ENCODE results near the gene ZFHX3.

Gene ZFHX3

DNA sequence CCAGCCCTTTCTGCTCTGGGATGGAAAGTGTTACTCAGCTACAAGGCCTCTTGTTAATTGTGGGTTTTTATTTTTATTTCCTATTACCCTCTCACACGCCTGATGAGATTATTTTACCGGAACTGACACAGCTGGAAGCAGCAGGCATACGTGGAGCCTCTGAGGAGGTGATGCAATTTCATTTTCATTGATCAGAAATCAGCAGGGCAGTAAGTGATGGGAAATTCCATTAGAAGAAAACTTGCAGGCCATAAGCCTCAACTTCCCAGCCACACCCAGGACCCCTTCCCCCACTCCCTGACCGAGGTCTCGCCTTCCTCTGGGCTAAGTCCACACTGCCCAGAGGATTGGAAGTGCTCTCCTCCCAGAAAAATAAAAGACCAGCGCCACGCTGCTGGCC, 69.7 kb downstream of the ZFHX3 start:
- in situ Hi-C loops (cut with MboI; ENCODE audit: low sequenced_read_pairs) = no loop called here

DNA sequence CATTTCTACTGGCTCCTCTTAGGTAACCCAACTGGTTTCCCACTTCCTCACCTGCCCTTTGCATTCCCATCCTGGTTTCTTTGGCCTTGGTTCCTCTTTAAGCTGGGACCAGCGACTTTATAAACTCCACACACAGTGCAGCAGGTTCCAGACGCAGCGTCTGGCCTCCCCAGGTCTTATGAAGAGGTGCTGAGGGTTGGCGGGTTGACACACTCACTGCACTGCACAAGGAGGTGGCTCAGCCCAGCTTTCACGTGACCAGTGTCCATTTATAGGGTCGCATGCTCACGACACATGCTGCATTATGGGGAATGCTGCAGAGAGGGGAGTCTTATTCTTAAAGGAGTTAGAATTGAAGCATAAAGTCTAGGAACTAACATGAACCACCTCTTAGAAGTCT, 70.8 kb downstream of the ZFHX3 start:
- in situ Hi-C loops (cut with MboI; ENCODE audit: low sequenced_read_pairs) = no loop called here

DNA sequence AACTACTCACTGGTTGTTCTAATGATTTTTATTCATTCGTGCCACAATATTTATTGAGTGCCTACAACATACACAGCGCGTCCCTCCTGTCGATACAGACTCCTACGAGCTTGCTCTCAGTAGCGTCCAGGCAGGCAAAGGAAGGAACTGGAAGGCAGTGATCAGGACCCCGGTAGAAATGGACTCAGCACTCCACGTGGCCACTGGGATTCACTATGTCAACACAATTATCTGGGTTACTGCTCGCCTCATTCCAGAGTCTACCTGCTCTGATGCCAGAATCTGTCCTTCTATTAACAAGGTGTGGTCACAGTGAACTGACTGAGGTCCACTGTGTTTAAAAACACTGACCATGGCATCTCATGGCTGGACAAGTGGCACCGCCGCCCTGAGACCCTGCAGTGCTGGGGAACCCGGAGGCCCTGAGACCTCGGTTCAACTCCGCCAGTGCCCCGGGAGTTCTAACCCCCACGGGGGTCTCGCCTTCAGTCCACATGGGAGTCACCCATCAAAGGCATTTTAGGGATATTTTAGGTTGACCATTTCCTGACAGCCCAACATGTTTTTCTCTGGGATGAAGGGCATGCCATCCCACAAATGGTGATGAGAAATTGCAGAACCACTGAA, 71.4 kb downstream of the ZFHX3 start:
- in situ Hi-C loops (cut with MboI; ENCODE audit: low sequenced_read_pairs) = no loop called here

DNA sequence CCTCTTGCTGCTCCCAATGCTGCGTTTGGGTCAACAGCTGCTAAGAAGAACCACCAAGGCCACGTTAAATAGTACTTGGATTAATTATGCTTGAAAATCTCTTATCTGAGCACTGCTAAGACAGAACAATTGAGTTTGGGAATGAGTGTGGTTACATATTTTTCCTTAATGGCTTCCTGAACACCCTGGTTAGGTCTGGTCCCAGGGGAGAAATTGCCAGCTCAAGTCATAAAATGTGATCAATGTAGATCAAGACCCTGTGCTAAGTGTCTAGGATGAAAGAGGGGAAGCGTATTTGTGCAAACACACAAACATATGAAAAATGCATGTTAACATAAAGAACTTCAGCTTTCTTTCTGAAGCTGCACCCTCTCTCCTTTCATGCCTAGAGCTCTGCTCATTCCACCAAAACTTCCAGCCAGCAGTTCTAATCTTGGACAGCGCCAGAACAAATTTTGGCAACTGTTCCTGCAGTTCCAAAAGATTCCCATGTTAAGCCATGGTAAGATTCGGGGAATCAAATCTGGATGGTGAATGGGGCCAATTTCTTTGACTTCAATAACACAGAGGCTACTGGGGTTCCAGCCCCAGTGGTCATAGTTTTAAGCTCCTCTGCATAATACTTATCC, 72.0 kb downstream of the ZFHX3 start:
- in situ Hi-C loops (cut with MboI; ENCODE audit: low sequenced_read_pairs) = no loop called here

DNA sequence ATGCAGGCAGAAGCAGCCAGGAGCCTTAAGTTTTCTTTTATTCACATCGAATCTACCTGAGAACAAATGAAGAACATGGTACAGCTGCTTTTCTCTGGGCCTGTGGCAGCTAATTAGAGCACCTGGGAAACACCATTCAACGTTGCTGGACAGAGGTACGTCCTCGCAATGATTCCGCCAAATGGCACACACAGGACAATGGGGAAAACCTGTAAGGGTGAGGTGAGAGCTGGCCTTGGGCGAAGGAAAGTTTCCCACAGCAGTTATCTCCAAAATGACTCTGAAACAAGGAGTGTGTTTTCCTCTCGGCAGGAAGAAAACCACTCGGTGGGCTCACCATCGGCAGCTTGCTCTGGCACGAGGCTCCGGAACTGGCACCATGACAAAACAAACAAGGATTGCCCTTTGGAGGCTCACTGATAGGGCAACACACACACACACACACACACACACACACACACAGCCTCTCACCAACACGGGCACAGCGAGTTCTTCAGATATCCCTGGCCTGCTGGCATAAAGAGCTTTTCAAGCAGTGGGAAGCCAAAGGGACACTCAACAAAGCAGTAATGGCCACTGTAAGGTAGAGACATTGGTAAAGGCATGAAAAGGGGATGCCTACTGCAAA, 73.7 kb downstream of the ZFHX3 start:
- in situ Hi-C loops (cut with MboI; ENCODE audit: low sequenced_read_pairs) = no loop called here

DNA sequence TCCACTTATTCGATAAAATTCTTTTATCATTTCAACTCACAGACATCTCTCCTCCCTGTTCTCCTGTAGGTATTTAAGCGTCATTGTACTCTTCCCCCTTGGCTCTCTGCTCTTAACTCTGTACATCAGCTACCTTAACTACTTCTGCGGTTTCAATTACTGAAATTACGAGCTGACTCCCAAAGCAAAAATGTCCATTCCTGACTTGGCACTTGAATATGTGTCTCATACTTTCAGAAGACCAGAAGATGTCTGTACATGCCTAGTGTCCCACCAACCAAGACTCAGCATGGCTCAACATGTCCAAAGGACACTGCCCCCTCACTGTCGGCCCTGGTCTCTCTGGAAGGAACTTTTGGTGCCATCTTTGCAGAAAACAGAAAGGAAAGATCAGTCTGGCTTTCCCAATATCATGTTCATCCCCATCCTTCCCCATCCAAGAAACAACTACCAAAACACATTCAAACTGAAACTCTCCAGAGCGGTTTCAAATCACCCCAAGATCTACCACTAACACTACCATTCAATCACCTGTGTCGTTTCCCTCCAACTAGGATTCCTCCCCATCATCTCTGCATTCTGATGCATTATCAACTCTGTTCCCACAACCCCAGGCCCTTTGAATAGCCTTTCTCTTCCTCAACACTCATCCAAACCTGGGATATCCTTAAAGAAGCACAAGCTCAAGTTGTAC, 74.9 kb downstream of the ZFHX3 start:
- in situ Hi-C loops (cut with MboI; ENCODE audit: low sequenced_read_pairs) = no loop called here

DNA sequence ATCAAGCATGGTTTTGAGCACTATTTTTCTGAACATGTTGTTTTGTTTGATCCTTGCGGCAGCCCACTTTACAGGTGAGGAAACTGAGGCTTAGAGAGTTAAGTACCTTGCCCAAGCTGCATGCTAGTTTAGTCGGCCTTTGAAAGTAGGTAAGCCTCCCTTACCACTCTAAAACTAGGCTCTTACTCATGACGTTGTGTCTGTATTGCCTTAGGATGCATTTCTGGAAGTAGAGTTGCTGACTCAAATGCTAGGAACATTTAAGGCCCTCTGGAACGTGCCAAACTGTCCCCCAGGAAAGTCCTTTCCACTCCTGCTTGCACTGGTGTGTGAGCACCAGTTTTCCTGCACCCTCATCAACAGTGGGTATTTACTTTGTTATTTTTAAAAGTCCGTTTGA, 76.6 kb downstream of the ZFHX3 start:
- in situ Hi-C loops (cut with MboI; ENCODE audit: low sequenced_read_pairs) = no loop called here

DNA sequence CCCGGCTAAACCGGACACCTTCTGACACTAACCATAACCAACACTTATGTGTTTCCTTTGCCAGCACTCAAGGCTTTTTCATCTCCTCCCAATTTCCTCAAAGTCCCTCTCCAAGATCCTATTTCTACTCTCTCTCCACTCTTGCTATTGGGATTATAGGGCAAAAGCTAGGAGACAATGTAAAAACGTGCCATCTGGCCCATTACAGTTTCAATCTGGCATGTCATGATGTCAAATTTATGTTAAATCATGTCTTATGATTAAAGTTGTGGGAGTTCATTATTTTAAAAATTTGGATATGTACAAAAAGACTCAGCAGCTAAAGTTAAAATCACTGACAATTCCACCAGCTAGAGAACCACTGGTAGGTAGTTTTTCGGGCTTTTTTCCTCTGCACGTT, 77.3 kb downstream of the ZFHX3 start:
- in situ Hi-C loops (cut with MboI; ENCODE audit: low sequenced_read_pairs) = no loop called here

DNA sequence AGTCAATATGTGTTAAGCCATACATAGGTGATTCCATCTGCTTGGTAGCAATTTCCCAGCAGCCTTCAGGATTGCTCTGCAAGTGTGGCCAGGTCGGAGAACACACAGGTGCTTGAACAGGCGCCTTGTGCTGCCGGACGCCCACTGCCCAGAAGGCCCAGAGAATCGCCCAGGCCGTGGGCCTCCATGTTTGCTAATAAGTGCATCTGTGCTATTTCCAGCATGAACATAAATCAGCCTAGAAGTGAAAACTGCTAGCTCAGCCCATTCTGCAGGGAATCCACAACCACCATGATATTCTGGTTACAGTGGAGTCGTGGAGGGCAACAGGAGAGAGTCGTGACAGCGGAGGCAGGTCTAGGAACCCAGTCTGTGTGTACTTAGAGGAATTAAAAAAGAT, 78.1 kb downstream of the ZFHX3 start:
- in situ Hi-C loops (cut with MboI; ENCODE audit: low sequenced_read_pairs) = no loop called here

DNA sequence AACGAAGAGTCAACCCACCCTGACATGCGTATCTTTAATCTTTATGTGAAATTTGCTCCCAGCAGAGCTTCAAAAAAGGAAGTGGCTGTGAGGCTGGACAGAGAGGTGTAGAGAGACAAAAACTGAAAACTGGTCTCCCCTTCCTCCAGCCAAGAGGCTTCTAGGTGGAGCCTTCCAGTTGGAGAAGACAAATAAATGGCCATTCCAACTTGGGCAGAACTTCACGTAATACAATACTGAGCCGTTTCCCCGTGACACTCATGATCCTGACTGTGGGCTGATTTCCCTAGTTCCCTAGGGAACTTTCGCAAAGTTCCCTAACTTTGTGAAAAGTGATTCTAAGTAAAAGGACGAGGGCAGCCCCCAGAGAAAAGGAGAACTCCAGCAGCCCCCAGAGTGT, 78.8 kb downstream of the ZFHX3 start:
- in situ Hi-C loops (cut with MboI; ENCODE audit: low sequenced_read_pairs) = no loop called here

DNA sequence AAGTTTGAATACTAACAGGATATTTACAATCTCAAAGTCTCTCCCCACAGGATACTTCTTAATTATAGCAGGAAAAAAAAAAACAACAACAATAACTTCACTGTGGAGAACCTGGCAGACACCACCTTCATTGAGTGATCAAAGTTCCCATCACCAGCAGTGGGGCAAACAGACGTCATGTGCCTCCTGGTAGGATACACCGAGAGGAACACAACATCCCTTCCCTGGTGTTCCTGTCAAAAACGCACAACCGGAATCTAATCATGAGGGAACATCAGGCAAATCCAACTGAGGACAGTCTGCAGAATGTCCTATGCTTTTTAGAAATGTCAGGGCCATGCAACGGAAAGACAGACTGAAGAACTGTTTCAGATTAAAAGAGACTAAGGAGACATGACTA, 80.0 kb downstream of the ZFHX3 start:
- in situ Hi-C loops (cut with MboI; ENCODE audit: low sequenced_read_pairs) = no loop called here

DNA sequence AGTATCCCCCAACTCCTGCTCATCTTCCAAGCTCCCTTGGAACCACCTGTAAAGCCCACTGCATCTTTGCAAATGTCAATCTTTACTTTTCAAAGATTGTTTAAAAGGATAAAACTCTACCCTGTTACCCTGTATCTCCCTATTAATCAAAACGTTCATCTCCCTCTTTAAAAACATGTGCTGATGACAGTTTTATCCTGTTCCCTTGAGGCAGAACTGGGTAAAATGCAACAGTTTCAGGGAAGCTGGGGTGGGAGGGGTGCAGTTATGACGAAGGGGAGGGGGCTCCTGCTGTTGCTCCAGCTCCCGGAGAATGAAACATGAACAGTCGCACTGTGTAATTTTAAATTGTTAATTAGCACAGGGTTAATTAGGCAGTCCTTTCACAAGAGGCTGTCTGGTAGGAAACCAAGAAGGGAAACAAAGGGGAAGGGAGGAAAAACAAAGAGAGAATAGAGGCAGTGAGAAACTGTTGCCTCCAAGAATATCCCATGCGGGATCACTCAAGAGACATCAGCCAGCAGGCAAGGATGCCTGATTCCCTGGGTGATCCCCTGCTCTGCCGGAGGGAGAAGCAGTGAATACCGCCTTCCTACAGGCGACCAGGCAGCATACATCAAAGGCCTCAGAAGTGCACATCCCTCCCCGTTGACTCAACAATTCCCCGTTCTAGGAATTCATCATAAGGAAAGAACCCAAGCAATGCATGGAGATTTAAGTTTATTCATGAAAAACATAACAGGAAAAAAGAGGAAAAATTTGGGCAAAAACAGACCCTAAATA, 84.2 kb downstream of the ZFHX3 start:
- in situ Hi-C loops (cut with MboI; ENCODE audit: low sequenced_read_pairs) = no loop called here

DNA sequence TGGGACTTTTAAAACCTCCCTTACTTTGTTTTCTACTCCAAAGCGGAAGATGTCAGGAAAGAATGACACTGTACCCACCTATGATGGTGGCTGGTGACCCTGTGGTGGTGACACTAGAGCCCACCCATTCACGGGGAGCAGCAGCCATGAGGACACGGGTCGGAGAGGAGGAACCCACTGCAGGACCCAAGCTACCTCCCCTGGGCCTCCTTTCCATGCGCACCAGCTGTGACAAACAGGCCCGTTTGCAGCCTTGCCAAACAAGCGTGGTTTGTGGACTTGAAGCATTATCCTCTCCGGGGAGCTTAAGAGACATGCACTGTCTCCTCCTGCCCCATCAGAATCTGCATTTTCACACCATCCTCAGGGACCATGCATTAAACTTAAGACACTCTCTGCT, 85.6 kb downstream of the ZFHX3 start:
- in situ Hi-C loops (cut with MboI; ENCODE audit: low sequenced_read_pairs) = no loop called here

DNA sequence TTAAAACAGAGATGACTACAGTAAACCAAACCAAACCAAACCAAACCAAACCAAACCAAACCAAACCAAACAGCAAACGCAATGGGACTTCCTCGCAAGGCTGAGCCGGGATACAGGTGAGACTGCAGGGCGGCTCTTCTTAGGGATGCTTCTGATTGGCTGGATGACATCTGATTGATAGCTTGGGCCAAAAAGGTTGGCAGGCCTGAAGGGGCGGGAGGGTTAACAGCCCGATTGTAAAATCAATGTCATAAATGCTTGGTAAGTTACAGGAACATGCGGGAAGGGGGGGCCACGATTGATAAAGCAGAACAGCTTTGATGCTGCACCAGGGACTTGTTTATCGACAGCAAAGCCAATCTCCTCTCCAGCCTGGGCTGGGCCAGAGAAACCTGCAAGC, 86.1 kb downstream of the ZFHX3 start:
- in situ Hi-C loops (cut with MboI; ENCODE audit: low sequenced_read_pairs) = no loop called here

DNA sequence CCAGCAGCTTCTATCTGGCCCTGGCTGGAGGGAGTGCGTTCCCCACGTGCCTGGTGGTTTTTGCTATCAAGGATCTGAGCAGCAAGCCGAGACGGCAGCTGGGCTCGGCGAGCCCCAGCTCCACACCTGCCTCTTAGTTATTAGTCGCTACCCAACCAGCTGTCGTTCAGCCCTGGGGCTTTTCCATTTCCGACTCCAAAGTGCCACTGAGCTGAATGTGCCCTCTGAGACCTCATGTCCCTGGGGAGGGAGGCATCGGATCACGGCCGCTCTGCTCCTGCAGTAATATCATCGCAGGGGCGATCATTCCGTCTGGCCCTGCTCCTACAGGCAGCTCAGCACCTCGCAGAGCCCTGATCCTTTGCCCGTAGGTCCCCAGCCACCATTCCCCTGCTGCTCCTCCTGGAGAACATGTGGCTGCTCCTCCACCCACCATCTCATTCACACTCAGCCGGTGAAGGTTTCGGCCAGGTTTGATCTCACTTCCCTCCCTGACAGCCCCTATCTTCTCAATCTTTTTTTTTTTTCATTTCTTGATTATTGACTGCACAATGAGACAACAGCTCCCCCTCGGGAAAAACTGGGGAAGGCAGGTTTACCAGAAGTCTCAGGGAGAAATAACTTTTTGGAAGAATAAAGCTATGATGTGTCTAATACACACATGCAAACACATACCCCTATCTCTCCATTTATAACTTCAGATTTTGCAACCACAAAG, 86.7 kb downstream of the ZFHX3 start:
- in situ Hi-C loops (cut with MboI; ENCODE audit: low sequenced_read_pairs) = no loop called here

DNA sequence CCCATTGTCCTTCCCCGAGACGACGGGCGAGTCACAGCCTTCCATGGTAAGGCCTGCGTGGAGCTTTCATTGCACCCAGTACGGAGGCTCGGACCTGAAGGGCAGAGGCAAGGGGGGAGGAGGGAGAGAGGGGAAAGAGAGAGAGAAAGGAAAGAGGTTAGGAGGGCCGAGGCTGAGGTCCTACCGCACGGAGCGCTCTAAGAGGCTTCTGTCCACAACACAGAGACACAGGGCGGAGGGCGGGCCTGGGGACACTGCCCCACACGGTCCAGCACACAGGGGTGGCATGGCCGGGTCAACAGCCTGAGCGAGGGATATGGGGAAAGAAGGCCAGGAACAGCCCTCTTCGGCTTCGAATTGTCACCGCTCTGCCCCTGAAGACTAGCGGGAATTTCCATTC, 87.8 kb downstream of the ZFHX3 start:
- in situ Hi-C loops (cut with MboI; ENCODE audit: low sequenced_read_pairs) = no loop called here

DNA sequence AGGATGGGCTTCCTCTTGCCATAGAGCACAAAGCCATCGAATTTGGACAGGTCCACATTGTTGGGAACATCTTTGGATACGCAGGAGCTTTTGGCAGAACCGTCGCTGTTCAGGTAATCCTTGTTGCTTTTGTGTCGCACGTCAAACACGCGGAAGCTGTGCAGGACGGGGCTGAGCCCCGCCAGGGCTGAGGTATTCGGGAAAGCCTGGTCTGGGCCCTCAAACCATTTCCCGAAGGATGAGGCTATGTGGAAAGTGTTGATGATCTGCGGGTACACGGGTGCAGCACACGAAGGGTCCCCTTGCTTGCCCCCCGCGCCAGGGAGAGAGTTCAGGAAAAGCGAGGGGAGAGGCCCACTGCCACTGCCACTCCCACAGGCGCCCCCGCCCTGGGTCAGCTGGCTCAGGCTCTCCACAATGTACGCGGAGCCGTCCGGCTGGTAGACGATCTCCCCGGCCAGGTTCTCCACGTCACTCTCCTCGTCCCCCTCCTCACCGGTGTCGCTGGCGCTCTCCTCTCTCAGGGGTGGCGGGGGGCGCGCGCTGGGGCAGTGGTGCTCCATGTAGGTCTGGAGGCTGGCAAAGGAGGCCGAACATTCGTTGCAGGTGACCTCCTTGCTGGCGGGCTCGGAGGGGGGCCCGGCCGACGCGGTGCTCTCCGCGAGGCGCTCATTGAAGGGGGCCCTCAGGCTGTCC, 88.5 kb downstream of the ZFHX3 start:
- in situ Hi-C loops (cut with MboI; ENCODE audit: low sequenced_read_pairs) = no loop called here

DNA sequence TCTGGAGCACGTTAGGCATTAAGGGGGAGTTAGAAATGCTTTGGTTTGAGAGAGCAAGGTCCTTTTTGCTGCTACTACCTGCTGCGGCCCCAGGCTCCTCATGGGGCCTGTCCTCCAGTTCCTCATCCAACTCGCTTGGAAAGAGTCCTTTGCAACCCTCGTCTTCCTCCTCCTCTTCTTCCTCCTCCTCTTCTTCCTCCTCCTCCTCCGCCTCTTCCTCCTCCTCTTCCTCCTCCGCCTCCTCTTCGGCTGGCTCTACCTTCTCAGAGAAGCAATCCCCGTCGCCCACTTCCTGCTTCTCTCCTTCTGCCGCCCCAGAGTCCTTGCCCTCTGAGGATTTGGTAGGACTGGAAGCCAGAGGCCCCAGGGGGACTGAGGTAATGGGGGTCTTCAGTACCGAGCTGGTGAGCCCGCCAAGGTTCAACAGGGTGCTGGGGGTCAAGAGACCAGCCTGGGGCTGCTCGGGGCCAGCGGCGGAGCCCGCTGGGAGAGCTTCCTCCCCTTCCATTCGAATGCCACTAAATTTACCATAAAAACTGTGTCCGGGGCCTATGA, 89.3 kb downstream of the ZFHX3 start:
- in situ Hi-C loops (cut with MboI; ENCODE audit: low sequenced_read_pairs) = no loop called here

DNA sequence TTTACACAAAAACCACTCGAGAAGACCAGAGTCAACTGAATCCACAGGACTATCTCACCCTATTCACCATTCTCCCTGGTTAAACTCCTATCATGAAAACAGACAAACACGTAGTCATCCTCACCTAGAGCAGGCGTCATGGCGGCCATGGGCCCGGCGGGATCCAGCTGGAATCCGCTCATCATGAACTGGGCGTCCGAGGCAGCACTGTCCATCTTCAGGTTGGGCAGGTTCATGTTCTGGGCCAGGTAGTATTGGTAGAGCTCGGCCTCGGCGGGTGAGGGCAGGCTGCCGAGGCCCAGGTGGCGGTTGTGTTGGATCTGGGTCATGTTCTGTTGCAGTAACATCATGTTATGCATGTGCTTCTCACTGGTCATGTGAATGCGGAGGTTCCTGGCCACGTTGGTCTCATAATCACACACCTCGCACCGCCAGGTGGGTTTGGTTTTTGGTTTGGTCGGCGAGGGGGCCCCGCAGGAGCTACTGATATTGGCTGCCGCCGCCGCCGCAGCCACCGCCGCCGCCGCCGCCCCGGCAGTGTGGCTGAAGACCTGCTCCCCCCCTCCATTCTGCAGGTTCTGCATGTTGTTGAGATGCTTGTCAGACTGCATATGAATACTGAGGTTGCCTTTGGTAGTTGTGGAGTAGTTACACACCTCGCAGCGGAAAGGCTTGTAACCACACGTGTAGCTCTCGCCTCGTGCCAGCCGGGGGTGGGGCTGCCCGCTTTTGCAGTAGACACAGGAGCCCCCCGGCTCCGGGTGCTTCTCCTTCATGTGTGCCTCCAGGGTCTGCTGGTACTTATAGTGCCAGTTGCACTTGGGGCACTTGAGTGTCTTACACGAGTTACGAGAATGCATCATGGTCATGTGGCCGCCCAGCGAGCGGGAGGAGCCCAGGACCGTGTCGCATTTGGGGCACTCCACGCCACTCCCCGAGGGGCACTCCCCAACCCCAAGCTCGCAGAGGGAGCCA, 90.3 kb downstream of the ZFHX3 start:
- in situ Hi-C loops (cut with MboI; ENCODE audit: low sequenced_read_pairs) = no loop called here

Measured in HL-60/S4 treated with phorbol 12-myristate 13-acetate at 8.2 ng/mL for 4 days and 3 days (cell line).